Stimulated activated effector memory CD8-positive, alpha-beta T cell treated with anti-CD3 and anti-CD28 coated beads, Interleukin-12 subunit alpha, Interleukin-12 subunit beta, amount 100 ng/mL, for 72 hours (primary cell): ENCODE measurements around the gene CD70.
"Not testable (repeated sequence)": the region's sequence is repeated elsewhere in the genome, so short reads cannot be mapped to it uniquely, and the experiment has no call there.

Experiments
- ATAC-seq: fragments of 150-1000 bp; cut with Tn5 transposase; 2 replicates; pipeline ENCODE4 v1.10.0; 2021
- DNase-seq, 2 donors: peaks; one replicate each; pipeline ENCODE4 v3.0.0; 2021 to 2022; ENCODE audit warnings: low spot score in 2 of 2
- H3K27ac Mint-ChIP-seq: one replicate; pipeline ENCODE4 v1.8.0; 2022; ENCODE audit warnings: mild to moderate bottlenecking, mixed read lengths
- H3K36me3 Mint-ChIP-seq: one replicate; pipeline ENCODE4 v1.8.0; 2022; ENCODE audit warnings: mild to moderate bottlenecking, mixed read lengths
- H3K4me1 Mint-ChIP-seq: one replicate; pipeline ENCODE4 v1.8.0; 2022; ENCODE audit warnings: mixed read lengths
- H3K4me3 Mint-ChIP-seq: one replicate; pipeline ENCODE4 v1.8.0; 2022; ENCODE audit warnings: mild to moderate bottlenecking, mixed read lengths
- H3K9me3 Mint-ChIP-seq: one replicate; pipeline ENCODE4 v1.8.0; 2022; ENCODE audit warnings: mixed read lengths

CD70 gene

GRCh38 chr19:6587093-6587820 lies 3.7 kb downstream of the CD70 start:
- Mint-ChIP-seq H3K36me3 (peaks cover 84% of the 10 kb centered on the region), H3K4me3 (peak overlapping the region; percentile 82), H3K9me3 (no peaks in the 10 kb centered on the region), H3K27ac (peak overlapping the region; percentile 43), H3K4me1 (peaks cover 56% of the 10 kb centered on the region)
- no peak for DNase-seq
- ATAC-seq: no peak

DNA sequence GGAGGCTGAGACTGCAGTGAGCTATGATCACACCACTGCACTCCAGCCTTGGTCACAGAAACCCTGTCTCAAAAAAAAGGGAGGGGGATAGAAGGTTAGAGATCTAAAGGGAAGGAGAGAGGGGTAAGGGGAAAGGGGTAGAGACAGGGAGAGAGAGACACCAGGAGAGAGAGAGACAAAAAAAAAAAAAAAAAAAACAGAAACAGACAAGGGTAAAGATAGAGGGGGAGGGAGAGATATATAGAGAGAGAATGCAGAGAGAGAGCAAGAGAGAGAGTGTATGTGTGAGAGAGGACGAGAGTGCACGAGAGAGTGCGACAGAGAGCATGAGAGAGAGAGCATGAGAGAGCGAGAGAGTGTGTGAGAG lies 4.2 kb downstream of the CD70 start:
- no peak overlapping the region for H3K27ac Mint-ChIP-seq
- ATAC-seq: no peak
- H3K36me3 Mint-ChIP-seq: peaks cover 82% of the 10 kb centered on the region
- peak overlapping the region; percentile 82 for H3K4me3 Mint-ChIP-seq
- H3K9me3 Mint-ChIP-seq: no peaks in the 10 kb centered on the region
- peaks cover 51% of the 10 kb centered on the region for H3K4me1 Mint-ChIP-seq
- no peak for DNase-seq

GRCh38 chr19:6586056-6586455 lies 4.9 kb downstream of the CD70 start:
- H3K36me3 Mint-ChIP-seq: peaks cover 82% of the 10 kb centered on the region

DNA sequence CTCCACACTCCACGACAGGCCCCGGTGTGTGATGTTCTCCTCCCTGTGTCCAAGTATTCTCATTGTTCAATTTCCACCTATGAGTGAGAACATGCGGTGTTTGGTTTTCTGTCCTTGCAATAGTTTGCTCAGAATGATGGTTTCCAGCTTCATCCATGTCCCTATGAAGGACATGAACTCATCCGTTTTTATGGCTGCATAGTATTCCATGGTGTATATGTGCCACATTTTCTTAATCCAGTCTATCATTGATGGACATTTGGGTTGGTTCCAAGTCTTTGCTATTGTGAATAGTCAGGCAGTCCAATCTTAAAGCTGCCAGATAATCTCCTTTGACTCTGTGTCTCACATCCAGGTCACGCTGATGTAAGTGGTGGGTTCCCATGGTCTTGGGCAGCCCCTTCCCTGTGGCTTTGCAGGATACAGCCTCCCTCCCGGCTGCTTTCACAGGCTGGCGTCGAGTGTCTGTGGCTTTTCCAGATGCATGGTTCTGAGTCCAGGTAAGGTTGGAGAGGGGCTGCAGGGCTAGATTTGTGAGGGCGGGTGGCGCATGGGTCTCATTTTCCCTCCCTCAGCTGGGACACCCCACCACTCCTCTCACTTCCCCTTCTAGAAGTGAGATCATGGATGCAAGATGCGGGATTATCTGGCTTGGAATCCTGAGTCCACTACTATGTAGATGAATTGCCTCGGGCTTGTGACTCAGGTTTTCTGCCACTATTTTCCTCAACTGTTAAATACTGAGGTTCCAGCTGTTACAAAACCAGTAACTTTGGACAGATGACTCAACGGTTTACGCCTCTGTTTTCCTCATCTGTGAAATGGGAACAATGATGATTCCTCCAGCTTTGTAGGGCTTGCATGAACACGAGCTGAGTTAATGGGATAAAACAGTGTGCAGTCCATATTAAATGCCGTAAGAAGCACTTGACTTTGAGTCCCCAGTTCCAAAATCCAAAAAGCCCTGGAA lies 8.2 kb downstream of the CD70 start:
- not testable (repeated sequence) for H3K9me3 Mint-ChIP-seq, ATAC-seq, H3K4me3 Mint-ChIP-seq, DNase-seq, H3K27ac Mint-ChIP-seq
- Mint-ChIP-seq H3K4me1 (peaks cover 29% of the 10 kb centered on the region), H3K36me3 (peaks cover 53% of the 10 kb centered on the region)

More at GRCh38 chr19:6586056-6586455, 4.9 kb downstream of the CD70 start:
- no peak for ATAC-seq
- Mint-ChIP-seq H3K4me1 (peaks cover 51% of the 10 kb centered on the region), H3K4me3 (peak overlapping the region; percentile 82), H3K9me3 (no peaks in the 10 kb centered on the region), H3K27ac (no peak overlapping the region)
- DNase-seq: no peak

DNA sequence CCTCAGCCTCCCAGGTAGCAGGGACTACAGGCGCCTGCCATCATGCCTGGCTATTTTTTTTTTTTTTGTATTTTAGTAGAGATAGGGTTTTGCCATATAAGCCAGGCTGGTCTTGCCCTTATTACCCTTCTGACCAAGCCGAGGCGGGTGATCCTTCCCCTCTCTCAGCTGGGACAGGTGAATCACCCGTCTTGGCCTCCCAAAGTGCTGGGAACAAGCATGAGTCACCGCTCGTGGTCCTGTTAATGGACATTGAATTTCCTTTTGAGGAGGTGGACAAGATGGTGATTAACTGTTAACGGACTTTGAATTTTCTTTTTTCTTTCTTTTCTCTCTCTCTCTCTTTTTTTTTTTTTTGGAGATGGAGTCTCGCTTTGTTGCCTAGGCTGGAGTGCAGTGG lies 10.6 kb downstream of the CD70 start:
- Mint-ChIP-seq H3K9me3 (no peaks in the 10 kb centered on the region), H3K27ac (no peak overlapping the region), H3K4me3 (no peak overlapping the region), H3K4me1 (peaks cover 9% of the 10 kb centered on the region), H3K36me3 (peaks cover 29% of the 10 kb centered on the region)
- no peak for DNase-seq
- no peak for ATAC-seq

DNA sequence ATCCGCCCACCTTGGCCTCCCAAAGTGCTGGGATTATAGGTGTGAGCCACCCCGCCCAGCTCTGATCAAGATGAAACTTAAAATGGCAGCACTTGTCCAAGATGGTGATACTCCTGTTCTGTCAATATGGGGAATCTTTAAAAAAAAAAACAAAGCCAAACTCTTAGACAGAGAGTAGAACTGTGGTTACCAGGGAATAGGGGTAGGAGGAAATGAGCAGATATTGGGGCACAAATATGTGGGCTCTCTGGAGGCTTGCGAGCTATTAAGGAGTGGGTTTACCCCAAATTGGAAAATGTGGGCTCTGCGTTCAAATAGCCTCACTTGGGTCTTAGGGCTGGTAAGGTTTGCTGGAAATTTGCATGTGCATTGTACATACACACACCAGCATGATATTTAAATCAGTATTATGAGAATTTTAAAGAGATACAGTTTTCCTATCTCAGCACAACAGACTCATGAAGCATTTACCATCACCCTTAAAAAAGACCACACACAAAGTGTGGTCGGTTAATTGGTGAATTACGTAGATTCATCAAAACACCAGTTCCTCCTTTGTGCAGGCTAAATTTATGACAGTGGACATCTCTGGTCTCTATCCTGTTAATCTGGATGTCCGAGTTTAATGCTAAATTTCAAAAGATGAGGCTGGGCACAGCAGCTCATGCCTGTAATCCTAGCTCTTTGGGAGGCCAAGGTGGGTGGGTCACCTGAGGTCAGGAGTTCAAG lies 11.3 kb downstream of the CD70 start:
- Mint-ChIP-seq H3K4me3 (no peak overlapping the region), H3K27ac (no peak overlapping the region), H3K36me3 (peaks cover 22% of the 10 kb centered on the region), H3K4me1 (peaks cover 9% of the 10 kb centered on the region), H3K9me3 (no peaks in the 10 kb centered on the region)
- no peak for ATAC-seq
- DNase-seq: no peak

- Mint-ChIP-seq H3K9me3 (no peaks in the 10 kb centered on the region), H3K36me3 (peaks cover 1% of the 10 kb centered on the region), H3K27ac (no peak overlapping the region), H3K4me1 (peaks cover 9% of the 10 kb centered on the region), H3K4me3 (no peak overlapping the region)
- peak; percentile 95 for ATAC-seq
- DNase-seq: no peak
These were observed 13.3 kb downstream of the CD70 start for GRCh38 chr19:6577476-6578125.

- DNase-seq (no peak), ATAC-seq (no peak)
- H3K4me1 Mint-ChIP-seq: peaks cover 9% of the 10 kb centered on the region
- no peaks in the 10 kb centered on the region for H3K36me3 Mint-ChIP-seq
- no peak overlapping the region for H3K27ac Mint-ChIP-seq
- H3K4me3 Mint-ChIP-seq: no peak overlapping the region
- H3K9me3 Mint-ChIP-seq: no peaks in the 10 kb centered on the region
These were observed 14.0 kb downstream of the CD70 start for GRCh38 chr19:6576869-6577475.

GRCh38 chr19:6573350-6573749 lies 17.6 kb downstream of the CD70 start:
- ATAC-seq: no peak
- peaks cover 5% of the 10 kb centered on the region for H3K9me3 Mint-ChIP-seq
- peaks cover 4% of the 10 kb centered on the region for H3K4me1 Mint-ChIP-seq
- H3K4me3 Mint-ChIP-seq: no peak overlapping the region
- H3K27ac Mint-ChIP-seq: no peak overlapping the region
- DNase-seq: no peak
- no peaks in the 10 kb centered on the region for H3K36me3 Mint-ChIP-seq

- no peak for ATAC-seq
- Mint-ChIP-seq H3K9me3 (peaks cover 5% of the 10 kb centered on the region), H3K4me3 (no peak overlapping the region), H3K36me3 (no peaks in the 10 kb centered on the region), H3K4me1 (no peaks in the 10 kb centered on the region), H3K27ac (no peak overlapping the region)
- DNase-seq: no peak
These were observed 18.7 kb downstream of the CD70 start for GRCh38 chr19:6572217-6572616.

- Mint-ChIP-seq H3K36me3 (no peaks in the 10 kb centered on the region), H3K27ac (no peak overlapping the region), H3K4me3 (no peak overlapping the region), H3K9me3 (peaks cover 5% of the 10 kb centered on the region), H3K4me1 (no peaks in the 10 kb centered on the region)
- ATAC-seq (no peak), DNase-seq (no peak)
These were observed 19.8 kb downstream of the CD70 start for GRCh38 chr19:6571167-6571566.

DNA sequence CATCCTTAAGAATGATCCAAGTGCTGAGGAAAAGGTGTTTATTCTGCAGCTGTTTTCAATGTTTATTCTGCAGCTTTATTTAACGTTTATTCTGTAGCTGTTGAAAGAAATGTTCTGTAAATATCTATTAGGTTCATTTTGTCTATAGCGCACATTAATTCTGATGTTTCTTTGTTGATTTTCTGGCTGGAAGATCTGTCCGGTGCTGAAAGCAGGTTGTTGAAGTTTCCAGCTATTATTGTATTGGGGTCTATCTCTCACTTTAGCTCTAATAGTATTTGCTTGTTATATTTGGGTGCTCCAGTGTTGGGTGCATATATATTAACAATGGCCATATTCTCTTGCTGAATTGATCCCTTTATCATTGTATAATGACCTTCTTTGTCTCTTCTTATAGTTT lies 20.2 kb downstream of the CD70 start:
- peaks cover 5% of the 10 kb centered on the region for H3K9me3 Mint-ChIP-seq
- no peak overlapping the region for H3K27ac Mint-ChIP-seq
- no peak for ATAC-seq
- no peaks in the 10 kb centered on the region for H3K4me1 Mint-ChIP-seq
- no peak overlapping the region for H3K4me3 Mint-ChIP-seq
- no peaks in the 10 kb centered on the region for H3K36me3 Mint-ChIP-seq
- no peak for DNase-seq

- Mint-ChIP-seq H3K9me3 (peaks cover 11% of the 10 kb centered on the region), H3K27ac (no peak overlapping the region), H3K4me1 (no peaks in the 10 kb centered on the region), H3K4me3 (no peak overlapping the region), H3K36me3 (no peaks in the 10 kb centered on the region)
- DNase-seq (no peak), ATAC-seq (no peak)
These were observed 22.1 kb downstream of the CD70 start for GRCh38 chr19:6568816-6569215.

DNA sequence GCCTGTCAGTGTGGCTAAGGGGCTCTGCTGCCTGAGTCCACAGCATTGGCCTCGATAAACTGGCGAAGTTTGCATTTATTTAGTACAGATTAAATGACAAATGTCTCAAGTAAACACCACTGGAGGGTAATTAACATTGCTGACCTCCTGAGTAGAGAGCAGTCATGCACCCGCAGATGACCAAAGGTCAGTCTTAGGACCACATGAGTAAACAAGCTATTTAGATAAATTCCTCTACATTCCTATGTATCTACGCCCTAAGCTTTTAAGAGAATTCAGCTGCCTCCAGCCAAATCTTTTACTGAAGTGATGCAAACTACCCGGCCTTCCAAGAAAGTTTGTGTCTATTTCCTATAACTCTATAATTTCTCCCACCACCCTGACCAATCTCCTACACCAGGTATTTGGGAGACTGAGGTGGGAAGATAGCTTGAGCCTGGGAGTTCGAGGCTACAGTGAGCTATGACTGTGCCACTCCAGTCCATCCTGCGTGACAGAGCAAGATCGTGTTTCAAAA lies 22.9 kb downstream of the CD70 start:
- H3K4me3 Mint-ChIP-seq: no peak overlapping the region
- no peak for ATAC-seq
- H3K27ac Mint-ChIP-seq: peak overlapping the region; percentile 33
- H3K36me3 Mint-ChIP-seq: no peaks in the 10 kb centered on the region
- H3K4me1 Mint-ChIP-seq: no peaks in the 10 kb centered on the region
- DNase-seq: no peak
- peaks cover 11% of the 10 kb centered on the region for H3K9me3 Mint-ChIP-seq
